Neural crest cell (in vitro differentiated cells): ENCODE measurements around the gene SETD2. TPM values are rescaled to one million over a fixed set of nuclear protein-coding genes. Genes with fewer than 3 reads are reported as not detected.

Experiments used
- DNase-seq: peaks from one replicate; pipeline ENCODE4 v3.0.0; 2021; ENCODE audit warnings: low read depth, mixed read lengths, low spot score
- H3K27ac Mint-ChIP-seq: one replicate; pipeline ENCODE4 v1.8.0; 2021; ENCODE audit warnings: mild to moderate bottlenecking, mixed read lengths; ENCODE audit not compliant: unreplicated experiment
- H3K27me3 Mint-ChIP-seq: 2 replicates; pipeline ENCODE4 v1.8.0; 2021; ENCODE audit warnings: low read depth, mild to moderate bottlenecking, mixed read lengths
- H3K36me3 Mint-ChIP-seq: 2 replicates; pipeline ENCODE4 v1.8.0; 2021; ENCODE audit warnings: low read depth, mild to moderate bottlenecking, mixed read lengths
- H3K4me1 Mint-ChIP-seq: 2 replicates; pipeline ENCODE4 v1.8.0; 2021; ENCODE audit warnings: mixed read lengths
- H3K4me3 Mint-ChIP-seq: one replicate; pipeline ENCODE4 v1.8.0; 2021; ENCODE audit warnings: mild to moderate bottlenecking, mixed read lengths
- H3K9me3 Mint-ChIP-seq: 2 replicates; pipeline ENCODE4 v1.8.0; 2021; ENCODE audit warnings: mixed read lengths
- CTCF ChIP-seq: fragments of 200-600 bp; sonication (generic); conservative IDR thresholded peaks from 2 replicates; pipeline ENCODE4 v1.5.0; 2021; ENCODE audit warnings: antibody characterized with exemption, mild to moderate bottlenecking
- total RNA-seq: library from RNA; stranded (reverse); gene quantifications from 2 replicates; pipeline ENCODE4 v1.2.1, GENCODE V29; 2021

SETD2 gene
- total RNA-seq, 1 donor from 2014 or later, result 52.7 TPM

- Mint-ChIP-seq H3K4me1 (peaks cover 12% of the 10 kb centered on the region), H3K27ac (no peak overlapping the region), H3K27me3 (no peaks in the 10 kb centered on the region), H3K9me3 (no peaks in the 10 kb centered on the region), H3K4me3 (no peak overlapping the region), H3K36me3 (peaks cover 2% of the 10 kb centered on the region)
- no peak for TF ChIP-seq CTCF
- no peak for DNase-seq
These were observed 150.7 kb downstream of the SETD2 start for GRCh38 chr3:47013231-47013630.

GRCh38 chr3:47012342-47013230 lies 151.3 kb downstream of the SETD2 start:
- no peak for TF ChIP-seq CTCF
- peak overlapping the region; percentile 43 for H3K4me3 Mint-ChIP-seq
- no peak for DNase-seq
- H3K4me1 Mint-ChIP-seq, result peaks cover 12% of the 10 kb centered on the region
- H3K27me3 Mint-ChIP-seq, result no peaks in the 10 kb centered on the region
- H3K27ac Mint-ChIP-seq, result no peak overlapping the region
- H3K36me3 Mint-ChIP-seq, result peaks cover 2% of the 10 kb centered on the region
- H3K9me3 Mint-ChIP-seq, result no peaks in the 10 kb centered on the region

DNA sequence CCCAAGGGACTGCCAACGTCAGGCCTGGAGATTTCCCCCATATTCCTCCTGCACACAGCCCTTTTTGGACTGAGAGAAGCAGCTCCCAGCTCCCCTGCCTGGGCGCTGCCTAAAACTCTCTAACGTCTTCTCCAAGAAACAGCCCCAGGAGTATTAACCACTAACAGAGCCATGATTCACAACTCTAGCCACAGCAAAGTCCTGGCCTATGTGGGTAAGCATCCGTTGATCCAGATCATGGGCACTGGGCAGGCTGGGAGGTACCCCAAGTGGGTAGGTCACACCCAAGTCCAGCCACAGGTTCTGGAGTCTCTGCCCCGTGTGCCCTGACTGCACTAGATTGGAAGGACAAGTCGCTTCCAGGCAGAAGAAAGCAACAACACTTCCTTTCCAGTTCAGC lies 152.5 kb downstream of the SETD2 start:
- Mint-ChIP-seq H3K27me3 (no peaks in the 10 kb centered on the region), H3K4me1 (peaks cover 12% of the 10 kb centered on the region), H3K27ac (no peak overlapping the region), H3K9me3 (no peaks in the 10 kb centered on the region), H3K4me3 (peak overlapping the region; percentile 43), H3K36me3 (peaks cover 2% of the 10 kb centered on the region)
- no peak for TF ChIP-seq CTCF
- no peak for DNase-seq

GRCh38 chr3:47010910-47011309 lies 153.0 kb downstream of the SETD2 start:
- Mint-ChIP-seq H3K27me3 (no peaks in the 10 kb centered on the region), H3K27ac (no peak overlapping the region), H3K4me1 (peaks cover 12% of the 10 kb centered on the region), H3K36me3 (peaks cover 2% of the 10 kb centered on the region), H3K9me3 (no peaks in the 10 kb centered on the region), H3K4me3 (peak overlapping the region; percentile 86)
- no peak for DNase-seq
- TF ChIP-seq CTCF, result no peak

DNA sequence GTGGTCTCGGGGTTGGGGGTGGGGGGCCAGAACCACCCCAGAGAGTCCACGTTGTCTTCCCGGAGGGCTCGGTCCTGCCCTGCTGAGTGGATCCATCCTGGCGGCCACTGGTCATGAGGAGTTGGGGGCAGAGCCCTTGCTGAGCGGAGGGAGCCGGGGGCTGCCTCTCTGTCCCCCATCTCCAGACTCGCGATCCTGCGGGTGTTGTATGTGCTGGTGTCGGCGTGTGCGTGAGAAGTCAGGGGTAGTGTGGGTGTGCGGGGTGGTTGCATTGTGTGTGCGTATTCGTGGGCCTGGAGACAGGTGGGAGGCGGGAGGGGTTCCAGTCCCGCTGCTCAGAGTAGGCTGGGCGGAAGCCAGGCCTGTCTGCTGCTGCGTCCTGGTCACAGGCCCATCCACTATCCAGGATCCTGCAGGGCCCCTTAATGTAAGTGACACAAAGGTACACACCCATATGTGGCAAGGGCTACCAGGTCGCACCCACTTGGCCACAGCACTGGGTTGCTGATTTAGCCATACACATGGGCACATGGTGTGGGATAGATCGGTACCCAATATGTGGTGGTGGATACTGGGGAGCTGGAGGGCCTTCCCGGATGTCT lies 153.7 kb downstream of the SETD2 start:
- Mint-ChIP-seq H3K4me3 (peak overlapping the region; percentile 86), H3K9me3 (no peaks in the 10 kb centered on the region), H3K4me1 (peaks cover 12% of the 10 kb centered on the region), H3K36me3 (peaks cover 2% of the 10 kb centered on the region), H3K27me3 (no peaks in the 10 kb centered on the region), H3K27ac (peak overlapping the region; percentile 97)
- no peak for TF ChIP-seq CTCF
- DNase-seq, result no peak
